Fibroblast of skin of scalp (primary cell): Measurements from ENCODE around the gene SSR1.

ENCODE experiments used
- DNase-seq: peaks from one replicate; pipeline ENCODE4 v3.0.0-alpha.2; 2013

SSR1 gene

GRCh38 chr6:7237653-7238188 lies 75.3 kb downstream of the SSR1 start:
- no peak for DNase-seq

GRCh38 chr6:7236306-7237209 lies 76.4 kb downstream of the SSR1 start:
- no peak for DNase-seq

- no peak for DNase-seq
These were observed 77.2 kb downstream of the SSR1 start for GRCh38 chr6:7235712-7236305.

- no peak for DNase-seq
These were observed 78.5 kb downstream of the SSR1 start for GRCh38 chr6:7234547-7234946.

GRCh38 chr6:7232351-7232750 lies 80.6 kb downstream of the SSR1 start:
- DNase-seq: no peak

GRCh38 chr6:7230956-7231713 lies 81.9 kb downstream of the SSR1 start:
- no peak for DNase-seq

GRCh38 chr6:7230327-7230691 lies 82.7 kb downstream of the SSR1 start:
- DNase-seq: no peak

- DNase-seq: no peak
These were observed 83.3 kb downstream of the SSR1 start for GRCh38 chr6:7229376-7230326.

- no peak for DNase-seq
These were observed 84.2 kb downstream of the SSR1 start for GRCh38 chr6:7228662-7229375.

GRCh38 chr6:7224731-7225130 lies 88.3 kb downstream of the SSR1 start:
- DNase-seq: no peak

- no peak for DNase-seq
These were observed 90.8 kb downstream of the SSR1 start for GRCh38 chr6:7222197-7222596.

GRCh38 chr6:7219310-7219709 lies 93.7 kb downstream of the SSR1 start:
- DNase-seq: peak; percentile 33

- no peak for DNase-seq
These were observed 94.5 kb downstream of the SSR1 start for GRCh38 chr6:7218406-7218988.
